GM11168 (cell line): ENCODE results near the gene NME4.
"Not testable (repeated sequence)": the region's sequence is repeated elsewhere in the genome, so short reads cannot be mapped to it uniquely, and the experiment has no call there.

Experiments used
- in situ Hi-C: fragments of 300-500 bp; cut with MboI; formaldehyde crosslinking; loops from one replicate; pipeline ENCODE4 v1.12.0; 2022; ENCODE audit warnings: low sequenced_read_pairs; ENCODE audit not compliant: unreplicated experiment

Gene NME4

GRCh38 chr16:392450-393030 is 4.5 kb upstream of the NME4 start:
- in situ Hi-C loops, result no loop called here

GRCh38 chr16:396199-396598 is 800 bp upstream of the NME4 start:
- in situ Hi-C loops, result no loop called here

GRCh38 chr16:396605-397004 is 394 bp upstream of the NME4 start:
- in situ Hi-C loops, result no loop called here

GRCh38 chr16:397736-398332 is 835 bp downstream of the NME4 start:
- in situ Hi-C loops, result no loop called here

GRCh38 chr16:398561-399339 is 1.8 kb downstream of the NME4 start:
- in situ Hi-C loops, result no loop called here

GRCh38 chr16:399340-400019 is 2.5 kb downstream of the NME4 start:
- in situ Hi-C loops, result no loop called here

- in situ Hi-C loops, result no loop called here
Observed at GRCh38 chr16:400061-400591, 3.1 kb downstream of the NME4 start.

DNA sequence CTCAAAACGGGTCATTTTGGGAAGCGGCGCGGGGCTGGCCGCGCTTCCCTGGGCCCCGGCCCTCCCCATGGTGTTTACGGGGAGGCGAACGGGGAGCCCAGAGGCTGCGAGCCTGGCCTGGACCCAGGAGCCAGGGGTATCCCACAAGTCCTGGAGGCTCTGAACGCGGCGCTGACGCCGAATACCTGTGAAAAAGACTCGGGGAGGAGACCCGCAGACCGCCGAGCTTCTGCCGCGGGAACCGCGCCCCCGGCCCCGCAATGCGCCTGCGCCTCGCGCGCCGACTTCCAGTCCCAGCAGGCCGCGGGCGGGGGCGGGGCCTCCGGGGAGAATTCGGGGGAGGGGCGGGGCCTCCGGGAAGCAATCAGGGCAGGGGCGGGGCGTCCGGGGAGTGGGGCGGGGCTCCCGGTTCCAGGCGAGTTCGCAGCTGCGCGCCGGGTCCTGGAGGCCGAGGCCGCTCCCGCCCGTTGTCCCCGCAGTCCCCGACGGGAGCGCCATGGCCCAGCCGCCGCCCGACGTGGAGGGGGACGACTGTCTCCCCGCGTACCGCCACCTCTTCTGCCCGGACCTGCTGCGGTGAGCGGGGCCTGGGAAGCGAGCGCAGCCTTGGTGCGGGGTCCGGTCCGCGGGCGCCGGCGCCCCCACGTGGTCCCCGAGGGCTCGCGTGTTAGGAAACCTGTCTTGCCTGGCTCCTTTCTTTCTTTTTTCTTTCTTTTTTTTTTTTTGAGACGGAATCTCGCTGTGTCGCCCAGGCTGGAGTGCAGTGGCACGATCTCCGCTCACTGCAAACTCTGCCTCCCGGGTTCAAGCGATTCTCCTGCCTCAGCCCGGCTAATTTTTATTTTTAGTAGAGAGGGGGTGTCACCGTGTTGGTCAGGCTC is 4.7 kb downstream of the NME4 start, which contains the start of gene DECR2:
Gene DECR2, plus strand, starts transcription at position 418 of the 881 bp plus-strand sequence. Its CDS starts 79 bp downstream, at position 497.
- in situ Hi-C loops, result no loop called here

GRCh38 chr16:404971-405486 is 8.0 kb downstream of the NME4 start:
- in situ Hi-C loops, result no loop called here

DNA sequence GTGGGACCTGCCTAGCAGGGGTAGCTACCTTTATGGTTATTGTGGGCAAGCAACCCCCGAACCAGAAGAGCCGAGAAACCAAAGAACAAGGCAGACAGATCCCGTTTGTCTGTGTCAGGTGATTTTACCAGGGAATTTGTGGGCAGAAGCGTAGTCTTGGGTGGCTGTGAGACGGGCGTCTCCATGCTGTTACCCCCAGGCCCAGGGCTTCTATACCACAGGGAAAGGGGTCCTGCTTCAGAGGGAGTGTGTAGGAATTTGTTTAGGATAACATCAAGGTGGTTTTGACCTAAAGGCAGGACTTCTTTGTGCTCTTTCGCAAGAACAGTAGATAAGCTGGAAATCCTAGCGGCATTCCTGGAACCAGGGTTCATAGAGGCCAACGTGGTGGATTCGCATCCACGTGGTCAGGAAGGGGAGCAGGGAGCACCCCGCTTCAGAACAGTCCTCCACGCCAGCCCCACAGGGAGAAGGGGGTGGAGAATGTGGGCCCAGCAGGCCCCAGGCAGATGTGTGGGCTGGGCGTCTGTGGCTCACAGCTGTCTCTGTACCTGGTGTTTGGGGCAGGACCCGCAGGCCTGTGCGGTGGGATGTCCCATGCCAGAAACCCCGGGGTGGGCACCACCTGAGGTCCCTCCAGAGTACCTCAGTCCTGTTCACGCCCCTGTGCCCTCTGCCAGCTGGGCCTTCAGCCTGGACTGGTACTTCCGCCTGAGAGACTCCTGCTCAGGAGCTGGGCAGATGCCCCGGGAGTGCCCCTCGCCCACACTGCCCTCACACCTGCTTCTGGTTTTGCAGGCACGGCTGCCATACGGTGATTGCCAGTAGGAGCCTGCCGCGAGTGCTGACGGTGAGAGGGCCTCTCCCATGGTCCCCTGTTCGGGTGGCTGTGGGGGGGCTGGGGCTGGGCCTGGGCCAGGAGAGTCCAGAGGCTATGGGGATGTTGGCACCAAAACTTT is 8.8 kb downstream of the NME4 start:
- in situ Hi-C loops, result no loop called here

GRCh38 chr16:407253-407652 is 10.3 kb downstream of the NME4 start:
- in situ Hi-C loops, result no loop called here

DNA sequence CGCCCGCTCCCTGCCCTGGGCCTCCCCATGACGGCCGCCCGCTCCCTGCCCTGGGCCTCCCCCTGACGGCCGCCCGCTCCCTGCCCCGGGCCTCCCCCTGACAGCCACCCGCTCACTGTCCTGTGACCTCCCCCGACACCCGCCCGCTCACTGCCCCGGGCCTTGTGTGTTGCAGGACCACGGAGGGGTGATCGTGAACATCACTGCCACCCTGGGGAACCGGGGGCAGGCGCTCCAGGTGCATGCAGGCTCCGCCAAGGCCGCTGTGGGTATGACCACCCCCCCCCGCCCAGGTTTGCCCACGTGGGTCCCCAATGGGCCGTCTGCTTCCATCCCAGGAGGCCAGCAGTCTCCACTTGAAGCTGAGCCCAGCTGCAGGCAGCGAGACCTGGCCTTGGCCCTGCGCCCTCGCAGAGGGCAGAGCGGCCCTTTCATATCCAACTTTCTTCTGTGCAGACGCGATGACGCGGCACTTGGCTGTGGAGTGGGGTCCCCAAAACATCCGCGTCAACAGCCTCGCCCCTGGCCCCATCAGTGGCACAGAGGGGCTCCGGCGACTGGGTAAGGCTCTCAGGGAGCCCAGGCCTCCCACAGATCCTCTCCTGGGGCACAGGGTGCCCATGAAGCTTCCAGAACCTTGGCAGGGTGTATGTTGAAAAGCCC is 13.6 kb downstream of the NME4 start:
- in situ Hi-C loops, result no loop called here

DNA sequence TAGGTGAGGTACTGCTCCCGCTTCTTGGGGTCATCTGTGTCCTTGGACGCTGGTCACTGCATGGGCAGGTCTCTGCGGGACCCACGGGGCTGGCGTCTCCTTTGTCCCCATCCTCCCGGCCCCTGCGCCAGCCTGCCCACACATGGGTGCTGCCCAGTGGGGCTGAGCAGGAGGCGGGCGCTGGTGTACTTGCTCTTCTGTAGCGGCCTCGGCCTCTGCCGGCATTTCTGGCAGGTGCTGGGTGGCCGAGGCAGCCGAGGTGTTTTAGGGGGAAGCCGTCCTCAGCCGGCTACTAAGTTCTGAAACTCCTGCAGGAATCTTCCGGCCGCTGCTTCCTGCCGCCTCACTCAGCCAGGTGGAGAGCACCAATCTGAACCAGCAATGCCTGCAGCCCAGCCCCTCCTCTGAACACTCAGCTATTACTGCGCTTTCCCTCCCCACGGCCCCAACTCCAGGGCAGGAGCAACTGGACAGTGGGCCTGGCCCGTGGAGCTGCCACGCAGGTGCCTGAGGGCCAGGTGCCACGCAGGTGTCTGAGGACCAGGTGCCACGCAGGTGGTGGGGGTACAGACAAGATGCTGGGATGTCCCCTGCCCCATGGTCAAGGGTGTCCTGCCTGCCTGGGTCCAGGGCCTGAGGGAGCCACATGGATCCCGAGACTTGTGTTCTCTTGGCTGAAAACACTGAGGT is 14.7 kb downstream of the NME4 start:
- in situ Hi-C loops, result no loop called here

DNA sequence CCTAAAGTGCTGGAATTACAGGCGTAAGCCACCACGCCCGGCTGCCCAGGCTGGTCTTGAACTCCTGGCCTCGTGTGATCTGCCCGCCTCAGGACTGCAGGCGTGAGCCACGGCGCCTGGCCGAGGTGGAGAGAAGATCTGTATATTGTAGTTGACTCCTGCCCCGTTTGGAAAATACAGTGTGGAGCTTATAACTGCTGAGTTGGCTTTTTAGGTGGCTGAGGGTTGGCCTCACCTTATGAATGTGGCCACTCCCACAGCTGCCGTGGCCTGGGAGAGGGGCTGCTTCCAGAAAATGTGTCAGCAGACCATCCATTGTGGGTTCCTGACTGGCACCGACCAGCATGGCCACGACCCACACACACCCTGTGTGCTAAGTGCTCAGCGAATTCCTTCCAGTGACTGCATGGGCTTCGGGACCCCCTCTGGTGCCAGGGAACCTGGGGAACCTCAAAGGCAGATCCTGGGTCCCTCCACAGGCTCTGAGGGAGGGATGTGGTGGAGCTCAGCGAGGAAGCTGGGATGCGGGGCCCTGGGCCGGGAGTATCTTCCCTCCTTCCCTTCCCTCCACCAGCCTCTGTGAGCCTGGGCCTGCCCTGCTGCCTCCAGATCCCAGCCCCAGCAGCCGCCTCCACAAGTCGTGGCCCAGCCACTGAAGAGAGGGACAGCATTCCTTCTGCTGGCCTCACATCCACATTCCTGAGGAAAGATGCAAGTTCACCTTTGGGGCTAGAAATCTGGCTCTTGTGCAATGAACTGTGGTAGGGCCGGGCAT is 17.6 kb downstream of the NME4 start:
- in situ Hi-C loops, result no loop called here

- in situ Hi-C loops, result not testable (repeated sequence)
Observed at GRCh38 chr16:415170-415498, 18.1 kb downstream of the NME4 start.

DNA sequence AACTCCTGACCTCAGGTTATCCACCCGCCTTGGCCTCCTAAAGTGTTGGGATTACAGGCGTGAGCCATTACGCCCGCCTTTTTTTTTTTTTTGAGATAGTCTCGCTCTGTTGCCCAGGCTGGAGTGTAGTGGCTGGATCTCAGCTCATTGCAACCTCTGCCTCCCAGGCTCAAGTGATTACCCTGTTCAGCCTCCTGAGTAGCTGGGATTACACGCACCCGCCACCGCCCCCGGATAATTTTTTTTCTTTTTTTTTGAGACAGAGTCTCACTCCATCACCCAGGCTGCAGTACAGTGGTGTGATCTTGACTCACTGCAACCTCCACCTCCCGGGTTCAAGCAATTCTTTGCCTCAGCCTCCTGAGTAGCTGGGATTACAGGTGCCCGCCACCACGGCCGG is 25.2 kb downstream of the NME4 start:
- in situ Hi-C loops, result not testable (repeated sequence)
